Measurements from ENCODE around the gene ARID3A. TPM values are rescaled to one million over a fixed set of nuclear protein-coding genes. Genes with fewer than 3 reads are reported as not detected.

The ARID3A gene
- polyA plus RNA-seq, 10 donors = 6.9 to 13.1 (median 10.4) TPM

- no peak for DNase-seq
These were observed 60.2 kb downstream of the ARID3A start for GRCh38 chr19:986083-986482.

DNA sequence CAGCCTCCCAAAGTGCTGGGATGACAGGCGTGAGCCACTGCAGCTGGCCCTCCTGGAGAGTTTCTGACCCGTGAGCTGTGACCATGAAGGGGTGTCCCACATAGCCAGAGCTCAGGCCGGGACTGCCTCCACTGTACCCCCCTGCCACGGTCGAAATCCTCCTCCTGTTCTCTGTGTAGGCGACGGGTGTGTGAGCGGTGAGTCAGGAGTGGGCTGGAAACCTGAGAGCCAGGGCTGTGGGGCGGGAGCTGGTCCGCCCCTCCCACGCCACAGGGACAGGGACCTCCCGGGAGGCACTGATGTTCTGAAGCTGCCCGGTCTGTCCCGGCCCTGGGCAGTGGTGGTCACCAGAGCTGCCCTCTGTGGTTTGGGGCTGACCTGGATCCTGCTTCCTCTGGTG, 62.2 kb downstream of the ARID3A start:
- DNase-seq = no peak

- DNase-seq = no peak
These were observed 62.7 kb downstream of the ARID3A start for GRCh38 chr19:988510-988909.

DNA sequence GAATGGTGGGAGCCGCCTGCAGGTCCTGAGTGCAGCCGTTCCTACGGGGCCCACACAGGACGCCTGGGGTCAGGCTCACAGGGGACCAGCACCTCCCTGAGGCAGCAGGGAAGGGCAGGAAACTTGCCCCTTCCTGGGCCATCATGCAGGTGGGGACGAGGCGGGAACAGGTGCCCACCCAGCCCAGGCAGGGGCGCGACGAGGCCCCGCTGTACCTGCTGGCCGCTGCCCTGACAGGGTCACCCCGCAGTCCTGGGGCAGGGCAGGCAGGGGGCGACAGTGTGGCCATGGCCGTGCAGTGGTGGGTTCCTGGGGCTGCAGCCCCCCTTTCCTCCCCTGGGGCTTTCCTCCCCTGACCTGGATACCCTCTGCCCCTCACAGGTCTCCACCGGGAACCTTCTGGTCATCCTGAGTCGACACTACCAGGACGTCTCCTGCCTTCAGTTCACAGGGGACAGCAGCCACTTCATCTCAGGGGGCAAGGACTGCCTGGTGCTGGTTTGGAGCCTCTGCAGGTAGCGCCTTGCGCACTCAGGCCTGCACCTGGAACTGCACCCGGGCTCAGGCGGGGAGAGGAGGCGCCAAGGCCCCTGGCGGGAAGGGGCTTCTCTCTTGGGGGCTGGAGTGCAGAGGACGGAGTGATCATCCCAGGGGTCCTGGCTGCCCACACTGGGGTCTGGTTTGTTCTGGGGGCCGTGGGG, 63.7 kb downstream of the ARID3A start:
- no peak for DNase-seq

GRCh38 chr19:990119-990571, 64.3 kb downstream of the ARID3A start:
- DNase-seq = no peak

GRCh38 chr19:990746-991145, 64.9 kb downstream of the ARID3A start:
- DNase-seq = no peak

DNA sequence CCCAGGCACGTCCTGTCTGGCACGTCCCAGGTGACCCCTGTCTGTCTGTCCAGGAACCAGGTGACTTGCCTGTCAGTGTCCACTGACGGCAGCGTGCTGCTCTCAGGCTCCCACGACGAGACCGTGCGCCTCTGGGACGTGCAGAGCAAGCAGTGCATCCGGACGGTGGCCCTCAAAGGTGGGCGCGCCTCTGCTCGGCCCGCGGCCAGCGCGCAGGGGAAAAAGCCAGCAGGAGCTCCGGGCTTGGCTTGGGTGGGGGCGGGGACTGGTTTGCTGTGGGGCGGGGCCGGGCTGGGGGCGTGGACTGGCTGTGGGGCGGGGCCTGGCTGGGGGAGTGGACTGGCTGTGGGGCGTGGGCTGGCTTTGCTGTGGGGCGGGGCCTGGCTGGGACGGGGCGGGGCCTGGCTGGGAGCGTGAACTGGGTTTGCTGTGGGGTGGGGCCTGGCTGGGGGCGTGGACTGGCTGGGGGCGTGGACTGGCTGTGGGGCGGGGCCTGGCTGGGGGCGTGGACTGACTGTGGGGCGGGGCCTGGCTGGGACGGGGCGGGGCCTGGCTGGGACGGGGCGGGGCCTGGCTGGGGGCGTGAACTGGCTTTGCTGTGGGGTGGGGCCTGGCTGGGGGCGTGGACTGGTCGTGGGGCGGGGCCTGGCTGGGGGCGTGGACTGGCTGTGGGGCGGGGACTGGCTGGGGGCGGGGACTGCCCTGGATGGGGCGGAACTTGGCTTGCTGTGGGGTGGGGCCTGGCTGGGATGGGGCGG, 65.5 kb downstream of the ARID3A start:
- no peak for DNase-seq

DNA sequence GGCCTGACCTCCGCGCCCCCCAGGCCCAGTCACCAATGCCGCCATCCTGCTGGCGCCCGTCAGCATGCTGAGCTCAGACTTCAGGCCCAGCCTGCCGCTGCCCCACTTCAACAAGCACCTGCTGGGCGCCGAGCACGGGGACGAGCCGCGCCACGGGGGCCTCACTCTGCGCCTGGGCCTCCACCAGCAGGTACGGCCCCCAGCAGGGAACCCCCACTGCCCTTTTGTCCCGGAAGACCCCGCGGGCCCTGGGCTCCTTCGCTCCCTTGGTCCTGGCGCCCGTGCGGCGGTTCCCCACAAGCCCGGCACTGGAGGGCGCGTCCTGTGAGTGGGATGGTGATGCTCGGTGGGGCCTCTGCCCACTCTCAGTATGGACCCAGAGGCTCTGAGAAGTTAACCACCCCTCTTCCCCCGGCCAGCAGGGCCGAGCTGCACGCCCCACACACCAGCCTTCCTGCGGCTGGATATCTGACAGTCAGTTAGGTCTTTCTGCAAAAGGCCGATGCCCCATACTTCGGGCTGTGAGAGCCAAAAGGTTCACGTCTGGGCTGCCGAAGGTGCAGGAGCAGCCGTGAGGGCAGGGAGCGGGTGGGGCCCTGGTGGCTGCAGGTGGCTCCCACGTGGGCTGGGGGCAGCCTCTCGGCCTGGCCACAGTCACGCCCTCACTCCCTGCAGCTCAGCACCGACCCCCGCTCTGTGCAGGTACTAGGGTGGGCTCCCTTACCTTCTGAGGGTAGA, 66.3 kb downstream of the ARID3A start:
- DNase-seq = no peak

DNA sequence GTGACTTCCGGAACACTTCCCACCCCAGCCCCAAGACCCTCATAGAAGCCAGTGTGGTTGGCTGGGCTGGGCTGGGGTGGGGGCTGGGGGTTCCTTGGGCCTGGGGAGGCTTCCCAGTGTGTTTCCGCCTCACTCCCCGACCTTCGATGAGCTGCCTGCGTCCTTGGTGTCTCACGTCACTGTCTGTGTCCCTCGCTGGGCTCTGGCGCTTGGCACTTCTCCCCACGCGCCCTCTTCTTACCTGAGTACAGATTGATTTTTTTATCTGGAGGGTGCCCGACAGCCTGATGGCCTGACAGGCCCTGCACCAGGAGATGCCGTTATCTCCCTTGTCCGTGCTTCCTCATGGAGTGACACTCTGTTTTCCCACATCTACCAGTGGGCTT, 66.8 kb downstream of the ARID3A start:
- DNase-seq = no peak

DNA sequence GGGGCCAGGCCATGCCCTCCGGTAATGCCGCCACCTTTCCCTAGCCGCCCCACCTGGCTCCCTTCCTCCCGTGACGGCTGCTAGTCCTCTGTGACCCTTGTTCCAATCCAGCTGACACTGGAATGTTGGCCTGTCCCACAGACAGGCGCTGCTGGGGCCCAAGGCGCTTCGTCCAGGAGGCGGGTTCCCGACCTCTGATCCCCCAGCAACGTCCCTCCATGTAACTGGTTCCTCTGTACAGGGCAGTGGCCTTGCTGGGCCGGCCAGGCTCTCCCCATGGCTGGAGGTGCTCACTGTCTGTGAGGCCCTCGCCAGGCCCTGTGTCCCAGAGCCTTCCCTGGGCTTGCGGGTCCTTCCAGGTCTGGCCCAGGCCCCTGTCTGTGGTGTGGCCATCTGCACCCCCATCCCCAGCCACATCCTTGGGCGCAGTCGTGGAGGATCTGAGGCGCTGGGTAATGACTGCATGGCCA, 67.6 kb downstream of the ARID3A start:
- no peak for DNase-seq

GRCh38 chr19:993831-994393, 68.1 kb downstream of the ARID3A start:
- no peak for DNase-seq

DNA sequence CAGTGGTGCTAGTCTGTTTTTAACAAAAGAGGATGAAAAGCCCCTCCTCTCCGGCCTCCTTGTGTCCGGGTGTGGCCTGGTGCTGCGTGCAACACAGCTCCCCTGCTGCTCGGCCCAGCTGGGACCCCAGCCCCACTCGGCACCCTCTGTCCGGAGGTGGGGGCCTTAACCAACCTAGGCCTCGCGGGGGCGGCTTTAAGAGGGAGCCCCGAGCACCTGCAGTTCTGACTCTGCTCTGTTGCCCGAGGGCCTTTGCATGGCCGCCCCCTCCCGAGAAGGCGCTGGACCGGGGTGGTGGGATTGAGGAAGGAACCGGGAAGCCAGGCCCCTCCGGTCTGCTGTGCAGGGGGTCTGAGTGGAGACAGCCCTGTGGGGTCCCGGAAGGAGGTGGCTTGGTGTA, 68.7 kb downstream of the ARID3A start:
- no peak for DNase-seq

DNA sequence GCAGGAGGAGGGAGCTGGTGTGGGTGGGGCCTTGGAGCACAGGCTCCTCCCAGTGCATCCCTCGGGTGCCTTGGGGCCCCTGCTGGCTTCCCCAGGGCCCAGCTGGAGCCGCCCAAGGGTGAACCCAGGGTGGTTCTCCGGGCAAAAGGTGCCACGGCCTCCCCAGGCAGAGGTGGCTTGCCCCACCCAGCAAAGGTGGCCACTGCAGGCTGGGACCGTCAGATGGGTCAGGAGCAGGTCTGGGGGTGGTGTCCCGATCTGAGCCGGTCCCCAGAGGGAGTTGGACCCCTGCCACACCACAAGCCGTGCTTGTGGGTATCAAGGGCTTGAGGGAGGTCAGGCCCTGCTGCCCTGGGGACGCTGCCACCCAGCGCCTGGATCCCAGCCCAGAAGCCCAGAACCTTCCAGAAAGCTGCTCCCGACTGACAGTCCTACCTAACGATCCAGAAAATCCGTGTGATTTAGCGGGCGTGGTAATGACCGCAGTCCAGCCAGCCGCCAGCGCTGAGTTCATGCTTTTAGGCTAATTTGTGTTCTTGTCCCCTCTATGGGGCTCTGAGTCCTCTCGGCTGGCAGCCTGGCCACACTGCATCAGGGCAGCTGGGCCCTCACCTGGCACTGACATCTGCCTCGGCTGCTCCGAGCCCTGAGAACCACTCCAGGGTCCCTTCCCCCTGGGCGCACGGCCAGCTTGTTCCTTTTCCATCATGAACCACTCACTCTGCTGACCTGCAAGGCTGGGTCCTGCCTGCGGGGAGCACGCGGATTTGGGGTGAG, 69.4 kb downstream of the ARID3A start:
- DNase-seq = no peak

DNA sequence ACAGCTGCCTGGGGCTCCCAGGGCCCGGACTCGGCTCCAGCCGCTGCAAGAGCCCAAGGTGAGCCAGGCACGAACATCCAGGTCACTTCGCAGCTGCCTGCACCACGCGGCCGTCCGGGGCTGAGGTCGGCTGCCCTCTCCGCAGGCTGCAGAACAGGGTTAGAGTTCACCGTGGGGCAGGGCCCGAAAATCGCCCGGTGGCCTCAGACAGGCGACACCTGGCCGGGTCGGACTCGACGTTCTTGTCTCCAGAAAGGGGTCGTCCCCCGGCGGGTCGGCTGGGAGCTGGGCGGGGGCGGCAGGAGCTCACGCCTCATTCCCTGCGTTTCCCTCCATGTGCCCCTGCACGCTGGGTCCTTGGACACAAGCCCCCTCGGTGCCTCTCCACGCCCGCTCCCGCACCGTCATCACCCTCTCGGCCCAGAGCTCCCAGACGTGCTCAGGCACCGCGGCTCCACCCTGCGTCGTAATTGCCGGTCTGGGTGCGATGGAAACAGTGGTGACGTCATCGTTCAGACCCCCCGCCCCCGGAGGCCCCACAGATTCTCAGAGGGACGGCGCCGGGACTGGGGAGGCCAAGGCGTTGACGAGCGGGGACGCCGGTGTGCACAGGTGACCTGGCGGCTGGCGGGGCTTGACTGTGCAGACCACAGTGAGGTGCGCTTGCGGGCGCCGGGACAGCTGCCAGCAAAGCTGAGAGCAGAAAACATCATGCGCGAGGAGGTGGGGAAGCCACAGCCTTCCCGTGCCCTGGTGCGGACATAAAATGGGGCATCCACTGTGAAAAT, 70.4 kb downstream of the ARID3A start:
- DNase-seq = peak in 1 of 3 donors; percentile 45

- no peak for DNase-seq
These were observed 72.2 kb downstream of the ARID3A start for GRCh38 chr19:998064-998463.

- no peak for DNase-seq
These were observed 73.5 kb downstream of the ARID3A start for GRCh38 chr19:999379-999719.

GRCh38 chr19:1000095-1000494, 74.3 kb downstream of the ARID3A start, which contains the start of gene GRIN3B:
GRIN3B (plus strand) TSS chr19:1000419; CDS start chr19:1000438, 19 bp downstream.
- peak in 1 of 3 donors; percentile 56 for DNase-seq

- no peak for DNase-seq
These were observed 75.0 kb downstream of the ARID3A start for GRCh38 chr19:1000591-1001537.

DNA sequence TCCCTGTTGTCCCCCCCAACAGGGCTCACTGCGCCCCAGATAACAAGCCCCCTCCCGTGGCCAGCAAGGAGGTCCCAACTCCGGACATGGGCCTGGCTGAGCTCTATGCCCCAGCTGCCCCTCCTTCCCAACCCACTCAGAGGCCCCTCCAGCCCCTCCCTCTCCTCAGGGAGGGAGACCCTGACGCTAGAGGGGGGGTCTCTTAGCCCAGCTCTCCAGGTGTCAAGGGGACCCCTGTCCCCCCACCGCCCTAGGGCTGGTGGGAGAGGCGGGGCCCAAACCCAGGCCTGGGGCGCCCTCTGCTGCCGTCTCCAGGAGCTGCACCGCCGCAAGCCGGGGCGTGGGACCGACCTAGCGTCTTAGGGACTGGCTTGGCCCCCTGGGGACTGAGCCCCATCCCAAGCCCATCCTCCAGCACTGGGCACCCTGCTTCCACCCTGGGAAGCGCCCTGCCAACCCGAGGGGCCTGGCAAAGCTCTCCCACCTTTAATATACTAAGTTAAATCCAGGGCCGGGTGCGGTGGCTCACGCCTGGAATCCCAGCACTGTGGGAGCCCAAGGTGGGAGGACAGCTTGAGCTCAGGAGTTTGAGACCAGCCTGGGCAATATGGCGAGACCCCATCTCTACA, 75.8 kb downstream of the ARID3A start:
- DNase-seq = peak in 1 of 3 donors; percentile 56

Measured in muscle of back (tissue), 11 donors.